Suprapubic skin (tissue), 4 donors: Measurements from ENCODE around the gene CDC37. TPM values are rescaled to one million over a fixed set of nuclear protein-coding genes. Genes with fewer than 3 reads are reported as not detected.
"Not testable (repeated sequence)": the region's sequence is repeated elsewhere in the genome, so short reads cannot be mapped to it uniquely, and the experiment has no call there.

ENCODE experiments used
- DNase-seq, 2 donors: peaks; one replicate each; pipeline ENCODE4 v3.0.0-alpha.2; 2019; ENCODE audit warnings: low spot score in 2 of 2
- H3K27ac ChIP-seq: fragments of 200-600 bp; sonication (generic); one replicate; pipeline ENCODE4 v1.5.1; 2019
- H3K27me3 ChIP-seq: fragments of 200-600 bp; sonication (generic); one replicate; pipeline ENCODE4 v1.5.1; 2019
- H3K36me3 ChIP-seq: fragments of 200-600 bp; sonication (generic); one replicate; pipeline ENCODE4 v1.5.1; 2019
- H3K4me1 ChIP-seq: fragments of 200-600 bp; sonication (generic); one replicate; pipeline ENCODE4 v1.5.1; 2019
- H3K4me3 ChIP-seq: fragments of 200-600 bp; sonication (generic); one replicate; pipeline ENCODE4 v1.5.1; 2019; ENCODE audit warnings: mild to moderate bottlenecking
- H3K9me3 ChIP-seq: fragments of 200-600 bp; sonication (generic); one replicate; pipeline ENCODE4 v1.5.1; 2019
- EP300 ChIP-seq: sonication (generic); formaldehyde crosslinking; IDR thresholded peaks from one replicate; pipeline ENCODE4 v1.6.1; 2017; ENCODE audit warnings: antibody characterized with exemption
- POLR2A ChIP-seq, 2 donors: fragments of 450-650 bp; IDR thresholded peaks; one replicate each; pipeline ENCODE4 v1.6.1; 2017; ENCODE audit warnings: antibody characterized with exemption in 2 of 2, mild to moderate bottlenecking in 2 of 2, moderate library complexity in 2 of 2
- POLR2AphosphoS5 ChIP-seq, 3 donors: sonication (generic); formaldehyde crosslinking; IDR thresholded peaks; one replicate each; pipeline ENCODE4 v1.6.1; 2017; ENCODE audit warnings: antibody characterized with exemption in 3 of 3
- WGBS: methylation state at CpG from one replicate; pipeline ENCODE4 v1.1.5; 2018; 5-methylcytosine and 5-hydroxymethylcytosine counted together
- total RNA-seq, 4 donors: library from RNA; depleted of rRNA; stranded (reverse); fragments of >200 nt; gene quantifications; one replicate each; pipeline ENCODE4 v1.1.0, GENCODE V29; 2016
- TF ChIP-seq, protein P1 (sequence below), 2 donors: fragments of 200-600 bp in 1 of 2; fragments of 450-650 bp in 1 of 2; sonication (generic) in 1 of 2; IDR thresholded peaks; one replicate each; pipeline ENCODE4 v1.5.1; 2016 to 2019; ENCODE audit warnings: antibody characterized with exemption in 2 of 2, mild to moderate bottlenecking in 1 of 2, moderate library complexity in 1 of 2

Gene CDC37
- total RNA-seq, 4 donors from 2014 or later, result 91.7 to 178 (median 109) TPM

DNA sequence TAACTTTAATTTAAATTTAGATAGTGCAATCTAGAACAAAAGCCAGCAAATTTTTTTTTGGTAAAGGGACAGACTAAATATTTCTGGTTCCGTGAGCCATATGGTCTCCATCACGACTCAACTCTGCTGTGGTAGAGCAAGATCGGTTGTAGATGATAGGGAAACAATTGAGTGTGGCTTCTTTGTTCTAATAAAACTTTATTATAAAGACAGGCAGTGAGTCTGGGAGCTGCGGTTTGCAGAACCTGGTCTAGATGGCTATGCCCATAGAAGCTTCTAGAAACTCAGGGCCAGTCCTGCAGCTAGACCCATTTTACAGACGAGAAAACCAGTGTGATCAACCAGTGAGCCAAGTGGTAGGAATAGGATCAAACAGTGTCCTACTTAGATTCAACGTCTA, 11.2 kb downstream of the CDC37 start:
- peaks cover 56% of the 10 kb centered on the region for H3K36me3 ChIP-seq

DNA sequence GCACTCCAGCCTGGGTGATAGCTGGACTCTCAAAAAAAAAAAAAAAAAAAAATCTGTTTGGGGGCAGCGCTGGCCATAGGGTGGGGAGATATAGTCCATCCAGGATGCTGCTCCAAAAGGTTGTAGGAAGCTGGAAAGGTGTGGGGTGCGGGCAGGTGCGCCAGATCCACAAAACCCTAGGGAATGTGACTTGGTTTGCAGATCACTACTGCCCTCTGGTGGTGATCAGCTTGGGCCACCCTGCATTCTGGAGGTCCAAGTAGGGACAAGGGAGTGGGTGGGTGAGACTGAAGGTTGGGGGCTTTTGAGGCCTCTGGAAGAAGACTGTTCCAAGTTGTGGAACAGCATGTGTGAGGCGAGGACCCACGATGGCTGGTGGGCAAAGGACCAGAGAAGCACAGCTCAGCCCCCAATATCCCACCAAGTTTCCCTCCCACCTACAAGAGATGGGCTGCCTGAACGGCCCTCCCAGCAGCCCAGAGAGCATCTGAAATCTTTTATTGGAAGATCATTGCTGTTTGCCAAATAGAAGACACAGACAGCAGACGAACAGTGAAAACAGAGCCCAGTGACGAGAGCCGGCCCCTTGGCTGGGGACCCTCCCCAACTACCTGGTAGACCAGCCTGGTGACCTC, 12.6 kb downstream of the CDC37 start:
- Histone ChIP-seq H3K4me3 (no peak overlapping the region), H3K36me3 (peaks cover 51% of the 10 kb centered on the region), H3K4me1 (peaks cover 9% of the 10 kb centered on the region), H3K27me3 (no peaks in the 10 kb centered on the region), H3K9me3 (no peaks in the 10 kb centered on the region), H3K27ac (no peak overlapping the region)
- peak; percentile 78 to 85 for DNase-seq
- 50% methylated on average over 9 of the region's 9 CpGs for WGBS
- TF ChIP-seq POLR2A (IDR thresholded peaks at IDR 0.05), result no peak
- TF ChIP-seq, protein P1, sequence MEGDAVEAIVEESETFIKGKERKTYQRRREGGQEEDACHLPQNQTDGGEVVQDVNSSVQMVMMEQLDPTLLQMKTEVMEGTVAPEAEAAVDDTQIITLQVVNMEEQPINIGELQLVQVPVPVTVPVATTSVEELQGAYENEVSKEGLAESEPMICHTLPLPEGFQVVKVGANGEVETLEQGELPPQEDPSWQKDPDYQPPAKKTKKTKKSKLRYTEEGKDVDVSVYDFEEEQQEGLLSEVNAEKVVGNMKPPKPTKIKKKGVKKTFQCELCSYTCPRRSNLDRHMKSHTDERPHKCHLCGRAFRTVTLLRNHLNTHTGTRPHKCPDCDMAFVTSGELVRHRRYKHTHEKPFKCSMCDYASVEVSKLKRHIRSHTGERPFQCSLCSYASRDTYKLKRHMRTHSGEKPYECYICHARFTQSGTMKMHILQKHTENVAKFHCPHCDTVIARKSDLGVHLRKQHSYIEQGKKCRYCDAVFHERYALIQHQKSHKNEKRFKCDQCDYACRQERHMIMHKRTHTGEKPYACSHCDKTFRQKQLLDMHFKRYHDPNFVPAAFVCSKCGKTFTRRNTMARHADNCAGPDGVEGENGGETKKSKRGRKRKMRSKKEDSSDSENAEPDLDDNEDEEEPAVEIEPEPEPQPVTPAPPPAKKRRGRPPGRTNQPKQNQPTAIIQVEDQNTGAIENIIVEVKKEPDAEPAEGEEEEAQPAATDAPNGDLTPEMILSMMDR (IDR thresholded peaks at IDR 0.05), result peak; percentile 72 to 78

More for the DNA sequence above, 11.2 kb downstream of the CDC37 start:
- no peaks in the 10 kb centered on the region for H3K9me3 ChIP-seq
- WGBS, result 90% methylated on average over 6 of the region's 6 CpGs
- no peak overlapping the region for H3K4me3 ChIP-seq
- peaks cover 9% of the 10 kb centered on the region for H3K4me1 ChIP-seq
- no peak overlapping the region for H3K27ac ChIP-seq
- no peak for DNase-seq
- H3K27me3 ChIP-seq, result no peaks in the 10 kb centered on the region
- TF ChIP-seq POLR2AphosphoS5 (IDR thresholded peaks at IDR 0.05), result no peak

DNA sequence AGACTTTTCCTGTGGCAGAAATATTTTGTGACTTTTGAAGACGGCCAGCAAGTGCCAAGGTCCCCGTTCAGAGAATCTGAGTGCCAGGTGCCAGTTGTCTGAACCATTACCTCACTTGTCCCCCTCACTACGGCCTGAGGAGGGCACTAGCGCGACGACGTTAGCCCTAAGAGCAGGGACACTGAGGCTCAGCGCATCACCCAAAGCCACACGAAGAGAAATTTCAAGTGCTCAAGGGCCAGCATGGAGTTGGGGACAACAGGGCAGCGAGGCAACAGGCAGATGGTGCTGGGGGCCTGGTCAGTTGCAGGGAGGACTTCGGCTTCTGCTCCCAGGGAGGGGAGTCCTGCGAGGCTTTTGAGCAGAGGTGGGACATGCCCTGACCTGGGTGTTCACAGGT, 13.5 kb downstream of the CDC37 start:
- no peak overlapping the region for H3K27ac ChIP-seq
- WGBS, result 37% methylated on average over 12 of the region's 12 CpGs
- peaks cover 9% of the 10 kb centered on the region for H3K4me1 ChIP-seq
- H3K9me3 ChIP-seq, result no peaks in the 10 kb centered on the region
- TF ChIP-seq POLR2AphosphoS5 (IDR thresholded peaks at IDR 0.05) (no peak), POLR2A (IDR thresholded peaks at IDR 0.05) (no peak), EP300 (no peak)
- TF ChIP-seq, protein P1 (IDR thresholded peaks at IDR 0.05), result no peak
- no peaks in the 10 kb centered on the region for H3K27me3 ChIP-seq
- no peak for DNase-seq
- H3K4me3 ChIP-seq, result no peak overlapping the region
- peaks cover 42% of the 10 kb centered on the region for H3K36me3 ChIP-seq

DNA sequence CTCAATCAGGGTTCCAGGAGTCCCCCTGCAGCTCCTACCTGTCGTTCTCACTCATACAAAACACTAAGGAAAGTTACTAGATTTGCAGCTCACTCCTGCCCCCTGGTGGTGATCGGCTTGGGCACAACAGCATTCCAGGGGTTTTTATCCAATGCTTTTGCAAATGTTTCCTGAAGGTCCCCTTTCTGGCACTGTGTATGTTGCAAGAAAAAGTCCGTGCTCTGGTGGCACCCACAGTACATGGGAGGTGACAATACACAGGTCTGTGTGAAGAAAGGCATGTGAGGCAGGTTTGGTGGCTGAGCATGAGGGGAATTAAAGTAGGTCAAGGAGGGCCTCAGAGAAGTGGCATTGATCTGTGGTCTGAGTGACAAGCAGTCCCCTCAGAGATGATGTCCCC, 14.4 kb downstream of the CDC37 start:
- Histone ChIP-seq H3K27ac (no peak overlapping the region), H3K36me3 (peaks cover 33% of the 10 kb centered on the region), H3K4me1 (peaks cover 9% of the 10 kb centered on the region), H3K4me3 (no peak overlapping the region), H3K9me3 (no peaks in the 10 kb centered on the region), H3K27me3 (no peaks in the 10 kb centered on the region)
- TF ChIP-seq, protein P1 (IDR thresholded peaks at IDR 0.05), result peak; percentile 87 to 96
- TF ChIP-seq POLR2AphosphoS5 (IDR thresholded peaks at IDR 0.05) (no peak), POLR2A (IDR thresholded peaks at IDR 0.05) (no peak), EP300 (no peak)
- WGBS, result 0% methylated on average over 3 of the region's 3 CpGs
- DNase-seq, result peak; percentile 90 to 94

DNA sequence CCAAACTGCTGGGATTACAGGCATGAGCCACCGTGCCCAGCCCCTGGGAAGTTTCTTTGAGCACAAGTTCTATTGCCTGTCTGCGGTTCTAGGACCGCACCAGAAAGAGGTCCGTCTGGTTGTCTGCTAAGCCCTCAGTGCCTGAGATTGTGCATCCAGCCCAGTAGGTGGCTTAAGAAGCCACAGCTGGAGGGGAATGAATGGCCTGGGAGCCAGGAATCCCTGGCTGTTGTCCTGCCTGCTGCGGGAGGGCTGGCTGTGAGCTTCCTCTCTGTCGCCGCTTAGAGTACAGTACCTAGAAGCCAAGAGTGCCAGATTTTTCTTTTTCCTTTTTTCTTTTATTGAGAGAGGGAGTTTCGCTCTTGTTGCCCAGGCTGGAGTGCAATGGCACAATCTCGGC, 18.8 kb downstream of the CDC37 start:
- whole genome bisulfite sequencing, result 94% methylated on average over 8 of the region's 9 CpGs
- H3K4me1 ChIP-seq, result peaks cover 18% of the 10 kb centered on the region
- no peak overlapping the region for H3K27ac ChIP-seq
- no peak for DNase-seq
- no peaks in the 10 kb centered on the region for H3K36me3 ChIP-seq
- no peaks in the 10 kb centered on the region for H3K27me3 ChIP-seq
- TF ChIP-seq POLR2AphosphoS5 (IDR thresholded peaks at IDR 0.05) (no peak), EP300 (no peak), POLR2A (IDR thresholded peaks at IDR 0.05) (no peak)
- TF ChIP-seq, protein P1 (IDR thresholded peaks at IDR 0.05), result no peak
- H3K9me3 ChIP-seq, result no peaks in the 10 kb centered on the region
- H3K4me3 ChIP-seq, result no peak overlapping the region

DNA sequence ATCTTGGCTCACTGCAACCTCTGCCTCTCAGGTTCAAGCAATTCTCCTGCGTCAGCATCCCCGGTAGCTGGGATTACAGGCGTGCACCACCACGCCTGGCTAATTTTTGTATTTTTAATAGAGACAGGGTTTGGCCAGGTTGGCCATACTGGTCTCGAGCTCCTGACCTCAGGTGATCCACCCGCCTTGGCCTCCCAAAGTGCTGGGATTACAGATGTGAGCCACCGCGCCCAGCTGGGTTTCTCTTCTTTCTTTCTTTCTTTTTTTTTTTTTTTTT, 20.2 kb downstream of the CDC37 start:
- H3K36me3 ChIP-seq, H3K9me3 ChIP-seq, H3K27ac ChIP-seq, H3K4me3 ChIP-seq, DNase-seq, H3K27me3 ChIP-seq: not testable (repeated sequence)
- WGBS, result 86% methylated on average over 8 of the region's 8 CpGs
- peaks cover 18% of the 10 kb centered on the region for H3K4me1 ChIP-seq
